Lower lobe of right lung (tissue), 2 donors: ENCODE measurements around the gene SPATA32. TPM values are rescaled to one million over a fixed set of nuclear protein-coding genes. Genes with fewer than 3 reads are reported as not detected.

Experiments
- ATAC-seq, 2 donors: fragments of 200-7000 bp; cut with Tn5 transposase; one replicate each; pipeline ENCODE4 v1.9.1; 2020 to 2022; ENCODE audit warnings: mild to moderate bottlenecking in 2 of 2, moderate library complexity in 2 of 2
- DNase-seq: peaks from one replicate; pipeline ENCODE4 v3.0.0-alpha.2; 2020
- H3K27ac ChIP-seq: fragments of 200-600 bp; one replicate; pipeline ENCODE4 v1.8.0; 2022
- H3K27me3 ChIP-seq: fragments of 200-600 bp; one replicate; pipeline ENCODE4 v1.8.0; 2022; ENCODE audit warnings: low read depth
- H3K36me3 ChIP-seq: fragments of 200-600 bp; one replicate; pipeline ENCODE4 v1.8.0; 2022; ENCODE audit warnings: mild to moderate bottlenecking
- H3K4me1 ChIP-seq: fragments of 200-600 bp; one replicate; pipeline ENCODE4 v1.8.0; 2022
- H3K4me3 ChIP-seq: fragments of 200-600 bp; one replicate; pipeline ENCODE4 v1.8.0; 2022; ENCODE audit warnings: mild to moderate bottlenecking
- H3K9me3 ChIP-seq: fragments of 200-600 bp; one replicate; pipeline ENCODE4 v1.8.0; 2022
- intact Hi-C: fragments of 100-400 bp; cut with DNase I; formaldehyde crosslinking; loops from one replicate; pipeline ENCODE4 v1.11.0; 2022
- total RNA-seq: library from RNA; stranded (reverse); fragmentation: NEBNext Ultra II Directional; extraction: Animal tissue kit (Norgen Biotek cat#: 25700); gene quantifications from one replicate; pipeline ENCODE4 v1.2.1, GENCODE V29; 2021
- TF ChIP-seq, protein P1 (sequence below): fragments of 200-600 bp; IDR thresholded peaks from one replicate; pipeline ENCODE4 v1.8.0; 2022; ENCODE audit warnings: antibody characterized with exemption, mild to moderate bottlenecking
- donor health status: DM: no; HTN: yes; CAD: no; lungs with severe emphysema.

The SPATA32 gene
- total RNA-seq, 1 donor from 2014 or later = not detected

DNA sequence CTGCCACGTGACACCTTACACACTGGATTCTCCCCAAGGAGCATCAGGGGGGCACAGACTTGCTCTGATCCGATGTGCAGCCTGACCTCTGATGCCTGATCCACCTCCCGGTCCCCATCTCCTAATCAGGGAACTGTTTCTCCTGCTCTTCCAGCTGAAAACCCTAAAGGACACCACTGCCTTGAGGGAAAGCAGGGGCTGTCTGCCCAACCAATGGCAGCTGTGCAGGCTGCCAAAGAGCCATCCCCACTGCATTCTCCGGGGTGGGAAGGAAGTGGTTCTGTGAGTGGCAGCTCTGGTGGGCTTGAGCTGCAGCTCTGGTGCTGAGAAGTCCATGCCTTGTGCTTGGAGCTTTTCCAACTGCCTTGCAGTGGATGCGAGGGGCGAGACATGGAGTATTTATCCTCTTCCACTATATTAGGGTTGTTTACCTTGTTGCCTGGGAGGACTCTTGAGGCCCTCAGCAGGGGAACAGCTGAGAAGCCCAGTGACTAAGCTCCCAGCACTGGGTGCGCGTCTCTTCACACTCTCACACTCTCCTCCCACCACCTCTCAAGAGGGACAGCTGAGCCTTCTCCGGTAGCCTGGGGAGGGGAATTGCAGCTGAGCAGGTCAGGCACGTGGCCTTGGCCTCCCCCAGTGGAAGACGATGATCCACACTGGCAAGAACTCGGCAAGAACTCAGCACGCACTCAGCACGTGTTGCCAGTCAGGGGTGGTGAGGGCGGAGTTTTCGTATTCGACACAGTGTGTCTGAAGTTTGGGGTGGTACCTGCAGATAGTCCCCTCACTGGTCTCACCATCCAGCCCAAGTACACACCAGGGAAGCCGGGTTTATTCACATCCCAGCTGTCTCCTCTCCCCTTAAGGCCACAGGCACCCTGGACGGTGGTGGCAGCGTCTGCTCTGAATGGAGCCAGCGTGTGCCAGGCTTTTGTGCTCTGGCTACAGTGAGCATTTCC is 21.1 kb upstream of the SPATA32 start:
- Histone ChIP-seq H3K27ac (peak overlapping the region; percentile 31), H3K4me1 (peaks cover 32% of the 10 kb centered on the region), H3K36me3 (peaks cover 80% of the 10 kb centered on the region), H3K4me3 (no peak overlapping the region), H3K27me3 (no peaks in the 10 kb centered on the region), H3K9me3 (no peaks in the 10 kb centered on the region)
- ATAC-seq (peak; percentile 85 to 90), DNase-seq (peak; percentile 60)
- intact Hi-C loops = no loop called here
- TF ChIP-seq, protein P1, sequence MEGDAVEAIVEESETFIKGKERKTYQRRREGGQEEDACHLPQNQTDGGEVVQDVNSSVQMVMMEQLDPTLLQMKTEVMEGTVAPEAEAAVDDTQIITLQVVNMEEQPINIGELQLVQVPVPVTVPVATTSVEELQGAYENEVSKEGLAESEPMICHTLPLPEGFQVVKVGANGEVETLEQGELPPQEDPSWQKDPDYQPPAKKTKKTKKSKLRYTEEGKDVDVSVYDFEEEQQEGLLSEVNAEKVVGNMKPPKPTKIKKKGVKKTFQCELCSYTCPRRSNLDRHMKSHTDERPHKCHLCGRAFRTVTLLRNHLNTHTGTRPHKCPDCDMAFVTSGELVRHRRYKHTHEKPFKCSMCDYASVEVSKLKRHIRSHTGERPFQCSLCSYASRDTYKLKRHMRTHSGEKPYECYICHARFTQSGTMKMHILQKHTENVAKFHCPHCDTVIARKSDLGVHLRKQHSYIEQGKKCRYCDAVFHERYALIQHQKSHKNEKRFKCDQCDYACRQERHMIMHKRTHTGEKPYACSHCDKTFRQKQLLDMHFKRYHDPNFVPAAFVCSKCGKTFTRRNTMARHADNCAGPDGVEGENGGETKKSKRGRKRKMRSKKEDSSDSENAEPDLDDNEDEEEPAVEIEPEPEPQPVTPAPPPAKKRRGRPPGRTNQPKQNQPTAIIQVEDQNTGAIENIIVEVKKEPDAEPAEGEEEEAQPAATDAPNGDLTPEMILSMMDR = no peak

- no peak for ATAC-seq
- H3K27ac ChIP-seq = no peak overlapping the region
Observed at GRCh38 chr17:45279898-45280297, 18.0 kb upstream of the SPATA32 start.

DNA sequence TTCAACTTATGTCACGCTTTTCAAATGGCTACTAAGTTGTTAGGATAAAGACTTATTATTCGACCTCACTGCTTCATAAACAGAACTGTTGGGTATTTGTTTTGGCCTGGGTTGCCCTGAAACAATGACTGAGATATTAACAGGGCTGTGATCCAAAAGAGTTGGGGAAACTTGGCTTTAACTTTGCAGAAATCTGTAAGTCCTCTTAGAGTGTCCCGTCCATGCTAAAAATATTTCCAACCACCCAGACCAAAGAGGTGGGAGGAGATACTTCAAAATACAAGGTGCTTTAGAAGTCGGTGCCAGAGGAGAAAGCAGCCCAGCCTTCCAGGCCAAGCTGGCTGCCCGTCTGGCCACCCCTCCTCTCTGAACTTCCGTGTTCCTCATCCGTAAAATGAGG is 16.1 kb upstream of the SPATA32 start:
- peak overlapping the region; percentile 71 for H3K27ac ChIP-seq
- no peaks in the 10 kb centered on the region for H3K9me3 ChIP-seq
- ATAC-seq (peak; percentile 75 to 87), DNase-seq (no peak)
- no peak overlapping the region for H3K4me3 ChIP-seq
- intact Hi-C loops = loop anchor here (5.0 kb wide), 1 partner anchor 104 kb away; no protein-coding TSS in a partner anchor
- peaks cover 47% of the 10 kb centered on the region for H3K36me3 ChIP-seq
- H3K4me1 ChIP-seq = peaks cover 35% of the 10 kb centered on the region
- H3K27me3 ChIP-seq = no peaks in the 10 kb centered on the region
- TF ChIP-seq, protein P1 = no peak

More at GRCh38 chr17:45279898-45280297, 18.0 kb upstream of the SPATA32 start:
- TF ChIP-seq, protein P1 = no peak
- H3K4me1 ChIP-seq = peaks cover 47% of the 10 kb centered on the region
- H3K27me3 ChIP-seq = no peaks in the 10 kb centered on the region
- H3K4me3 ChIP-seq = no peak overlapping the region
- DNase-seq = peak; percentile 8
- no peaks in the 10 kb centered on the region for H3K9me3 ChIP-seq
- peaks cover 49% of the 10 kb centered on the region for H3K36me3 ChIP-seq
- intact Hi-C loops = loop anchor here (5.0 kb wide), 1 partner anchor 102 kb away; no protein-coding TSS in a partner anchor

DNA sequence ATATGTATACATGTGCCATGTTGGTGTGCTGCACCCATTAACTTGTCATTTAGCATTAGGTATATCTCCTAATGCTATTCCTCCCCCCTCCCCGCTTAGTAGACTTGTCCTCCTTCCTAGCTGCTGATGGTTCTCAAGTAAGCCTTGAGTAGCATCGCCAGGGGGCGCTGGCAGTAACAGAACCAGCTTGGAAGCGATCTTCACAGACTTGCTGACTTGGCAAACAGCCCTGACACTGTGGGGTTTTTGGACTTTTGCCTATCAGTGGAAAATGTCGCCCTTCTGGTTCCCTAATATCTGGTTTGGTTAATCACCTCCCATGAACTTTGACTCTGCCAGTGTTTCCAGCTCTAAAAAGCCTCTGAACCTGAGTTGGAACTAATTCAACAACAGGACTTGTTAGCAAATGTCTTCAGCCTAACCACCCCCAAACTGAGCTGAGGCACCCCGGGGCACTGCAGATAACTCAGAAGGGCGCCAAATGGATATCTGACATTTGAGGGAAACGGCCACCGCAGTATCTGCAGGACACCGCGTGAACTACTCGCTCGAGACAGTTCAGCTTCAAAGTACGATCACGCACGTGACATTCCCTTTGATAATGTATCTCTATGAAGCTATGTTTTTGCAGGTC is 15.4 kb upstream of the SPATA32 start:
- DNase-seq = peak; percentile 97
- Histone ChIP-seq H3K4me3 (no peak overlapping the region), H3K27me3 (no peaks in the 10 kb centered on the region), H3K36me3 (peaks cover 47% of the 10 kb centered on the region), H3K4me1 (peaks cover 30% of the 10 kb centered on the region), H3K27ac (peak overlapping the region; percentile 71), H3K9me3 (no peaks in the 10 kb centered on the region)
- intact Hi-C loops = loop anchor here (5.0 kb wide), 1 partner anchor 105 kb away; no protein-coding TSS in a partner anchor
- peak; percentile 89 to 93 for ATAC-seq
- TF ChIP-seq, protein P1 = peak; percentile 73

DNA sequence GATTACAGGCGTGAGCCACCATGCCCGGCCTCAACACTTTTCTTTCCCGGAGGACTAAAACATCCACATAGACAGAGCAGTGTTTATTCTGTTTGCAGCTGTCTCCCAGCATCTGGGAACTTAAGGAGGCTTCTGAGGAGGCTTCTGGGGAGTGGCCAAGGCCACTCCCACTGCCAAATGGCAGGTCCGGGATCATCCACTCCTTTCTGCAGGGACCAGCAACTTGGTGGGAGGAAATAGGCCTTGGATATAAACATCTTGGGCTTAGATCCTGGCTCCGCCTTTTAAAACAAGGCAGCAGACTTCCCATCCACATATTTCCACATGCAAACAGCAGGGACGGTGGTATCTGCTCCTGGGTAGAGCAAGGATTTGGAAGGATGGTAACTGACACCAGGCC is 14.1 kb upstream of the SPATA32 start:
- TF ChIP-seq, protein P1 = no peak
- no peak for DNase-seq

More for the DNA sequence above, 14.1 kb upstream of the SPATA32 start:
- Histone ChIP-seq H3K36me3 (peaks cover 47% of the 10 kb centered on the region), H3K4me3 (no peak overlapping the region), H3K27me3 (no peaks in the 10 kb centered on the region), H3K4me1 (peaks cover 30% of the 10 kb centered on the region), H3K27ac (no peak overlapping the region), H3K9me3 (no peaks in the 10 kb centered on the region)
- ATAC-seq = no peak
- intact Hi-C loops = loop anchor here (5.0 kb wide), 1 partner anchor 106 kb away; no protein-coding TSS in a partner anchor
